Sigmoid colon (tissue), 7 donors: Measurements from ENCODE around the gene MSX2. TPM values are rescaled to one million over a fixed set of nuclear protein-coding genes. Genes with fewer than 3 reads are reported as not detected.

ENCODE experiments used
- DNase-seq: peaks from one replicate; pipeline ENCODE4 v3.0.0-alpha.2; 2019
- H3K27ac ChIP-seq, 4 donors: fragments of 200-600 bp; sonication (generic); one replicate each; pipeline ENCODE4 v1.5.1; 2016 to 2019; ENCODE audit warnings: mild to moderate bottlenecking in 1 of 4
- H3K27me3 ChIP-seq, 3 donors: fragments of 200-600 bp; sonication (generic); one replicate each; pipeline ENCODE4 v1.5.1; 2019; ENCODE audit warnings: mild to moderate bottlenecking in 1 of 3
- H3K36me3 ChIP-seq, 4 donors: fragments of 200-600 bp; sonication (generic); one replicate each; pipeline ENCODE4 v1.5.1; 2016 to 2019
- H3K4me1 ChIP-seq, 4 donors: fragments of 200-600 bp; sonication (generic); one replicate each; pipeline ENCODE4 v1.5.1; 2017 to 2019
- H3K4me3 ChIP-seq, 4 donors: fragments of 200-600 bp; sonication (generic); one replicate each; pipeline ENCODE4 v1.5.1; 2017 to 2019; ENCODE audit warnings: mild to moderate bottlenecking in 2 of 4, moderate library complexity in 1 of 4
- H3K9me3 ChIP-seq, 4 donors: fragments of 200-600 bp in 3 of 4; sonication (generic) in 3 of 4; one replicate each; pipeline versions ENCODE4 v1.5.1 to v1.6.1; 2013 to 2019
- EP300 ChIP-seq, 4 donors: sonication (generic); formaldehyde crosslinking; IDR thresholded peaks; one replicate each; pipeline ENCODE4 v1.6.1; 2017; ENCODE audit warnings: antibody characterized with exemption in 4 of 4
- POLR2A ChIP-seq, 2 donors: fragments of 450-650 bp; IDR thresholded peaks; one replicate each; pipeline ENCODE4 v1.6.1; 2016; ENCODE audit warnings: antibody characterized with exemption in 2 of 2, mild to moderate bottlenecking in 2 of 2, moderate library complexity in 2 of 2
- POLR2AphosphoS5 ChIP-seq, 4 donors: sonication (generic); formaldehyde crosslinking; IDR thresholded peaks; one replicate each; pipeline ENCODE4 v1.6.1; 2017; ENCODE audit warnings: antibody characterized with exemption in 4 of 4
- WGBS, 2 donors: extraction: QIAGEN DNeasy Blood & Tissue Kit; methylation state at CpG; one replicate each; pipeline ENCODE4 v1.1.7; 2013; 5-methylcytosine and 5-hydroxymethylcytosine counted together
- intact Hi-C: fragments of 100-400 bp; cut with DNase I; formaldehyde crosslinking; loops from one replicate; pipeline ENCODE4 v1.15.1; 2023
- polyA plus RNA-seq, 3 donors: library from polyadenylated mRNA; stranded (reverse); fragments of 200-250 nt; gene quantifications; one replicate each; pipeline ENCODE4 v1.2.3, GENCODE V29; 2013
- total RNA-seq, 4 donors: library from RNA; depleted of rRNA; stranded (reverse); fragments of >200 nt; gene quantifications; one replicate each; pipeline ENCODE4 v1.1.0, GENCODE V29; 2016
- TF ChIP-seq, protein P1 (sequence below), 4 experiments: fragments of 450-650 bp in 3 of 4; fragments of 200-600 bp in 1 of 4; IDR thresholded peaks; one replicate each; pipeline ENCODE4 v1.5.1; 2016 to 2019; ENCODE audit warnings: antibody characterized with exemption in 4 of 4, mild to moderate bottlenecking in 3 of 4, moderate library complexity in 2 of 4
- donor health status: healthy with polysubstance abuse.
- donor health status: Bipolar disorder and iron deficiency.
- donor health status: healthy.

MSX2 gene
- total and polyA plus RNA-seq, 7 donors = 0.16 to 1.8 (median 1.1) TPM; not detected in 2

DNA sequence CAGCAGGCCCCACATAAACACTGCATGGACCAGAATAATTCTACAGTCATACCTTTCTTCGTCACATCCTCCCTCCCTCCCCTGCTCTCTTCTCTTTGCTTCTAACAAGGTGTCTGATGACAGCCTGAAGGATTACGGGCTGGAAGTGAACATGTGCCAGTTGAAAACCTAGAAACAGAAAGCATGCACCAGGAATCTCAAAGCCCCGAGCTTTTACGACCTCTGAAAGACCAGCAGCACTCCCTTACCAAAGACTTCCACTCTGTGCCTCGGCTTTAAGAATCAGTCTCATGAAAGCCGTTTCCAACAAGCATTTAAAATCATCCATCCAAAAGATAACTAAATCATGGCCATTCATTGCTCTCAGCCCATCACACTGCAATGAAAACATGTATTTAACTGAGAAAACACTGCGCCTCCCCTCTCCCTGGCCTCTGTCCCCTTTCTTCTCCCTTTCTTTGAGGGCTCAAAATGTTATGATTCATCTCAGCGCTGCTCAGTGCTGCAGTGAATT, 21.3 kb downstream of the MSX2 start:
- H3K36me3 ChIP-seq = no peaks in the 10 kb centered on the region
- TF ChIP-seq POLR2AphosphoS5 (IDR thresholded peaks at IDR 0.05) (no peak), POLR2A (IDR thresholded peaks at IDR 0.05) (no peak), EP300 (IDR thresholded peaks at IDR 0.05) (no peak)
- TF ChIP-seq, protein P1, sequence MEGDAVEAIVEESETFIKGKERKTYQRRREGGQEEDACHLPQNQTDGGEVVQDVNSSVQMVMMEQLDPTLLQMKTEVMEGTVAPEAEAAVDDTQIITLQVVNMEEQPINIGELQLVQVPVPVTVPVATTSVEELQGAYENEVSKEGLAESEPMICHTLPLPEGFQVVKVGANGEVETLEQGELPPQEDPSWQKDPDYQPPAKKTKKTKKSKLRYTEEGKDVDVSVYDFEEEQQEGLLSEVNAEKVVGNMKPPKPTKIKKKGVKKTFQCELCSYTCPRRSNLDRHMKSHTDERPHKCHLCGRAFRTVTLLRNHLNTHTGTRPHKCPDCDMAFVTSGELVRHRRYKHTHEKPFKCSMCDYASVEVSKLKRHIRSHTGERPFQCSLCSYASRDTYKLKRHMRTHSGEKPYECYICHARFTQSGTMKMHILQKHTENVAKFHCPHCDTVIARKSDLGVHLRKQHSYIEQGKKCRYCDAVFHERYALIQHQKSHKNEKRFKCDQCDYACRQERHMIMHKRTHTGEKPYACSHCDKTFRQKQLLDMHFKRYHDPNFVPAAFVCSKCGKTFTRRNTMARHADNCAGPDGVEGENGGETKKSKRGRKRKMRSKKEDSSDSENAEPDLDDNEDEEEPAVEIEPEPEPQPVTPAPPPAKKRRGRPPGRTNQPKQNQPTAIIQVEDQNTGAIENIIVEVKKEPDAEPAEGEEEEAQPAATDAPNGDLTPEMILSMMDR (IDR thresholded peaks at IDR 0.05) = no peak
- H3K4me1 ChIP-seq = no peaks in the 10 kb centered on the region
- WGBS, 2 donors = 34 to 48% methylated on average over 8 of the region's 8 CpGs
- intact Hi-C loops = no loop called here
- H3K4me3 ChIP-seq = no peak overlapping the region
- DNase-seq = no peak
- peaks cover 4 to 60% (median 20%) of the 10 kb centered on the region in 3 donors for H3K27me3 ChIP-seq
- H3K27ac ChIP-seq = no peak overlapping the region
- H3K9me3 ChIP-seq = no peaks in the 10 kb centered on the region

DNA sequence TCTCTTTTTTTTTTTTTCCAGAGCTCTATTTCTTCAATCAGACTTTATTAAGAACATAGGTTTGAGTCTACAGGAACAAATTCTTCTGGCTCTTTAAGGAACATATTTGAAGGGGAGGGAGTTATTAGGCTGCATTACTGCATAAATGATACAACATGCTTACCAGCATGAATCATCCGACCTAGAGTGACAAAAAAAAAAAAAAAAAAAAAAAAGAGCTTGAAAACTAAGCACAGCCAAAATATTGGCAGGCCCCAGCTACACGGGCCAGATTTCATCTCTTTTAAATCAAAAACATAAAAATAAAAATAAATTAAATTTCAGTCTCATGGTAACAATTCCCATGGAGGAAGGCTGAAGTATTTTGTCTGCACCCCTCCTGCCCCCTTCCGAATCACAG, 26.3 kb downstream of the MSX2 start:
- H3K9me3 ChIP-seq = no peaks in the 10 kb centered on the region
- H3K4me1 ChIP-seq = peaks cover 0 to 11% (median 9%) of the 10 kb centered on the region in 4 donors
- peaks cover 6 to 68% (median 43%) of the 10 kb centered on the region in 3 donors for H3K27me3 ChIP-seq
- H3K36me3 ChIP-seq = no peaks in the 10 kb centered on the region
- no peak for TF ChIP-seq POLR2AphosphoS5 (IDR thresholded peaks at IDR 0.05)
- TF ChIP-seq EP300 (IDR thresholded peaks at IDR 0.05) = no peak
- TF ChIP-seq, protein P1 (IDR thresholded peaks at IDR 0.05) = no peak
- no peak for TF ChIP-seq POLR2A (IDR thresholded peaks at IDR 0.05)
- 6 to 11% methylated on average over 3 of the region's 3 CpGs for WGBS, 2 donors
- H3K27ac ChIP-seq = no peak overlapping the region
- intact Hi-C loops = no loop called here
- no peak for DNase-seq
- peak overlapping the region in 3 of 4 donors; percentile 17 to 37 (median 27) for H3K4me3 ChIP-seq

DNA sequence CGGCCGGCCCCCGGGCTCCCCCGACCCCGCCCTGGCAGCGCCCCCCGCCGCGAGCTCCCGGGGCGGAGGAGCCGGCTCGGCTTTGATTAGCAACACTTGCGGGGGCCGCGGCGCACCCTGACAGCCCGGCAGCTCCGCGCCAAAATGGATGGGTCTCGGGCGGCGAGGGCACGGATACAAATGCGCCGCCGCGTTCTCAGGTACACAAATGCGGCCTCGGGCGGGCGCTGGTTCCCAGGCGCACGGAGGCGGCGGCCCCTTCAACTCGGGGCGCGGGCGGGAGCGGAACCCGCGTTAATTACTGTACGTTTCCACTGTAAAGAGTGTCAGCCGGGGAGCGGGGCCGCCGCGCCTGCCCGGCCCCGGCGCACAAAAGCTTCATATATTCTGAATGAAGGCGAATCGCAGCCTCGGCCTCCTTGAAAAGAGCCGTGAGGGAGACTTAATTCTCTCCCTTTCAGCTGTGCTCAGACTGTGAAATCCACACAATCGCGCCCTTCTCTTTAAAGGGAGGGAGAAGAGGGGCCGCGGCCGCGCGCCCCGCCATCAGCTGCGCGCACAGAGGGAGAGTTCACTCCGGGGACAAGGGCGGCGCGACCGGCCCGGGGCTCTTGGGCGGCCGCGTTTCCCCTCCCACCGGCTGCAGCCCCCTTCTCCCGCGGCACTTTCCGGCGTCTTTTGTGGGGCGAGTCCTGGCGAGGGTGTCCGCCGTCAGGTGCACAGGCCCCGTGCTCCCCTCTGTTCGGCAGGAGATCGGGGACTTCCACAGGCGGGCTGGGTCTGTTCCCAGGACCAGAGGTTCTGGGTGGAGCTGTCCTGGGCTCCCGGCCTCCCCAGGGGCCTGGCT, 27.0 kb downstream of the MSX2 start:
- DNase-seq = no peak
- TF ChIP-seq, protein P1 (IDR thresholded peaks at IDR 0.05) = no peak
- TF ChIP-seq POLR2A (IDR thresholded peaks at IDR 0.05) (no peak), POLR2AphosphoS5 (IDR thresholded peaks at IDR 0.05) (no peak), EP300 (IDR thresholded peaks at IDR 0.05) (no peak)

DNA sequence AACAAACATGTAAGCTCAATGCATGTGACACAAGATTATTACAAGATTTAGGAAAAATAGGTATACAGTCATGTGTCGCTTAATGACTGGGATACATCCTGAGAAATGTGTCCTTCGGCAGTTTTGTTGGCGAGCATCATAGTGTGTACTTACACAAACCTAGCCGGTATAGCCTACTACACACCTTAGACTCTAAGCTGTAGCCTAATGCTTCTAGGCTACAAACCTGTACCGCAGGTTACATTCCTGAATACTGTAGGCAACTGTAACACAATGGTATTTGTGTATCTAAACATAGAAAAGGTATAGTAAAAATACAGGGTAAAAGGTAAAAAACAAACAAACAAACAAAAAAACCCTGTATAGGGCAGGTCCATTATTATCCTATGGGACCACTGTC, 27.7 kb downstream of the MSX2 start:
- TF ChIP-seq, protein P1 (IDR thresholded peaks at IDR 0.05) = no peak
- TF ChIP-seq POLR2AphosphoS5 (IDR thresholded peaks at IDR 0.05) (no peak), POLR2A (IDR thresholded peaks at IDR 0.05) (no peak), EP300 (IDR thresholded peaks at IDR 0.05) (no peak)
- peaks cover 0 to 11% (median 9%) of the 10 kb centered on the region in 4 donors for H3K4me1 ChIP-seq
- intact Hi-C loops = no loop called here
- 87 to 89% methylated on average over 5 of the region's 5 CpGs for WGBS, 2 donors
- no peaks in the 10 kb centered on the region for H3K9me3 ChIP-seq
- peaks cover 6 to 65% (median 42%) of the 10 kb centered on the region in 3 donors for H3K27me3 ChIP-seq
- DNase-seq = no peak
- H3K36me3 ChIP-seq = no peaks in the 10 kb centered on the region
- H3K27ac ChIP-seq = no peak overlapping the region
- no peak overlapping the region for H3K4me3 ChIP-seq

More for the DNA sequence above, 27.0 kb downstream of the MSX2 start:
- Histone ChIP-seq H3K4me3 (peak overlapping the region in 3 of 4 donors; percentile 17 to 37 (median 27)), H3K9me3 (no peaks in the 10 kb centered on the region), H3K36me3 (no peaks in the 10 kb centered on the region), H3K4me1 (peaks cover 0 to 11% (median 9%) of the 10 kb centered on the region in 4 donors), H3K27ac (no peak overlapping the region), H3K27me3 (peaks cover 6 to 68% (median 43%) of the 10 kb centered on the region in 3 donors)
- WGBS, 2 donors = 2% methylated on average over 89 of the region's 89 CpGs
- intact Hi-C loops = no loop called here
